ENCODE data around the gene PATJ.

PATJ gene

DNA sequence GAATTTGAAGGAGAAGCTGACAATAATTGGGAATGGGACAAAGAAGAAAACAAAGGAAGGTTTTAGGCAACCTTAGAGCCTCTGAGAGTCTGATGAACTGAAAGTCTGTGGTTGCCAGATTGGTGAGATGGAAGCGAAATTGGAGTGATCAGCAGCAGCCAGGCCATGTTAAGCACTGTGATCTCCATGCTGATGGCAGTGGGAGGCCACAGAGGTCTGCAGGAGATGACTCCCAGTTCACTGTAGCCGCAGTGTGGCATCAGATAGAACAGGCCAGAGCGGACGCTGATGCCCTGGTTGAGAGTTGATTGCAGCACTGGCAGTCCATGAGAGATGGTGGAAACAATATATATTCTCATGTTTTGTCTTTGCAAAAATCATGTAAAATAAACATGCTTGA lies 314.9 kb downstream of the PATJ start:
- DNase-seq, result no peak

GRCh38 chr1:62057641-62058290 lies 315.5 kb downstream of the PATJ start:
- no peak for DNase-seq

GRCh38 chr1:62058956-62059355 lies 316.7 kb downstream of the PATJ start:
- no peak for DNase-seq

- DNase-seq, result no peak
Observed at GRCh38 chr1:62062087-62062486, 319.8 kb downstream of the PATJ start.

DNA sequence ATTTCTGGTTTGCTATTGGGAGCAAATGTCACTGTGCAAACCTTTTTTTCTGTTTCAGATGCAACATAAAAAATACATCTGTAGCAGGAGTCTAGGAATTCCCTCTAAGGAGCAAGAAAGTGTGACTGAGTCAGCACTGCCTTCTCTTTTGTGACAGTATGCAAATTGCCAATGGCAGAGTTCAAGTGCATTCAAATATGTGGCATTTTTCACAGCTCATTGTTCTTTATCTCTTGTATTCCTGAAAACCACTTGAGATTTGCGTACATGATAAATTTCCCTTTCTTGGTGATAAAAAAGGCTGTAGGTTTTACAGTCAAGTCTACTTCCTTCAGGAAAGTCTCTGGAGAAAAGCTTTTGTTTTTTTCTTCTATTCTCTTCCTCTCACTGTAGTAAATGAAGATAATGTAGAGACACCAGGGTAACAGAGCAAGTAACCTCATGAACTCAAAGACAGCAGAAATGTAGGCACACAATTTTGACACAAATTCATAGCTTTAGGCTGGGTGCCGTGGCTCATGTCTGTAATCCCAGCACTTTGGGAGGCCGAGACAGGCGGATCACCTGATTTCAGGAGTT lies 322.6 kb downstream of the PATJ start:
- DNase-seq, result no peak

DNA sequence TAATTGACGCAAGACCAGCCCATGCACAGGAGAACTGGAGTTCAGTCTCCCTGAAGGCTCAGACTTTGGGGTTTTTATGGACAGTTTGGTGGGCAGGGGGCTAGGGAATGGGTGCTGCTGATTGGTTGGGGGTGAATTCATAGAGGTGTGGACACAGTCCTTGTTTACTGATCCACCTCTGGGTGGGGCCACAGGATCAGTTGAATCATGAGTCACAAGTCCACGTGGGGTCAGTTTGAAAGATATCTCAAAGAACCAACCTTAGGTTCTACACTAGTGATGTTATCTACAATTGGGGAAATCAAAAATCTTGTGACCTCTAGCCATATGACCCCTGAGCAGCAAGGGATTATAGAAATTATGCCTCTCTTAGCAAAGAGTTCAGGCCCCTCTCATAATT lies 324.4 kb downstream of the PATJ start:
- no peak for DNase-seq

DNA sequence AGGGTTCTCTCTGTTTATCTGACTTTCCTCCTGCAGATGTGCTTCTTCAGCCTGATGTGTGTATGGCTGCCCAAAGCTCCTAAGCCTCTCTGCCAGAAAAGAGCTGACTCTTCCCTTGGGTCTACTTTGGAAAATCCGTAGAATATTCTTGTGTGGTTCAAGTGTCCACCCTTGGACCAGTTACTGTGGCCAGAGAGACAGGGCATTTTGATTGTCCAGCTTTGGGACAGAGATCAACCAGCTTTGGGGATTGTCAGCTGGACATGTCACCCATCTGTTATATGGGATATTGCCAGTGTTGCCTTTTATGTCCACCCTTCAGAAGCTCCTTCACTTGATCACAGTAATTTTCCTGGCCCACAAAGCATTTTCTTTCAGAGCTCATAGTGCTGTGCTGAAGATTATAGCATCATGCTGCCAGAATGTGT lies 326.1 kb downstream of the PATJ start:
- no peak for DNase-seq

GRCh38 chr1:62068978-62069377 lies 326.7 kb downstream of the PATJ start:
- no peak for DNase-seq

- DNase-seq, result peak; percentile 38
Observed at GRCh38 chr1:62070384-62071011, 328.2 kb downstream of the PATJ start.

- DNase-seq, result no peak
Observed at GRCh38 chr1:62071695-62072094, 329.4 kb downstream of the PATJ start.

DNA sequence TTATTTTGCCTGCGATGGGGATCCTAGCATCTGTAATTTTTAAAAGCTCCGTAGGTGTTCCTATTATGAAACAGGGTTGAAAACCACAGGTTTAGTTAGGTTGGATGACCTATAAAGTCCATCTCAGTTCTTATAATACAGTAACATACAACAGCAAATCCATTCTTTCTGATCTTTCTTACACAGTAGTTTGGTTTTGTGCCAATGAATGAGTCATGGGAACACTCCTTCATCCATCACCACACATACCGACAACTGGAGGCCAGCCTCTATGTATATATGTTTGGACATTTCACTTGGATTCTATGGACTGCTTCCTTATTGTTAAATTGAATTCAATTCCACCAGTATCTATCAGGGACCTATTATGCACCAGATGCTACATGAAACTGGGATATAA lies 334.0 kb downstream of the PATJ start:
- peak; percentile 19 for DNase-seq

DNA sequence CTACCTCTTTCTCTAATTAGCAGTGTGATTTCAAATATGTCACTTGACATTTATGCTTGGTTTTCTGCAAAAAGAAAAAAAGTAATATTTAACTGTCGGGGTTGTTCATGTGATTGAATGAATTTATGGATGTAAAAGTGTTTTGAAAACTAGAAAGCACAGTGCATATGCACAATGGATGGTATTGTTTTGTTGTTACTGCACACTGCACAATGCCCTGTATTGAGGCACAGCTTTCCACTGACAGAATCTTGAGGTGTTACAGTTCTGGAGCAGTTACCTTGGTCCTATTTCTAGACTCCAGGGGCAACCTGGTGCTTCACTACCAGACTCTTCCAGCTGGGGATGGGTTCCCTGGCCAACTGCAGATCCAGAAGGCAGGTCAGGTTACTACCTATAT lies 335.5 kb downstream of the PATJ start:
- no peak for DNase-seq

GRCh38 chr1:62082456-62083363 lies 340.4 kb downstream of the PATJ start:
- peak; percentile 62 for DNase-seq

DNA sequence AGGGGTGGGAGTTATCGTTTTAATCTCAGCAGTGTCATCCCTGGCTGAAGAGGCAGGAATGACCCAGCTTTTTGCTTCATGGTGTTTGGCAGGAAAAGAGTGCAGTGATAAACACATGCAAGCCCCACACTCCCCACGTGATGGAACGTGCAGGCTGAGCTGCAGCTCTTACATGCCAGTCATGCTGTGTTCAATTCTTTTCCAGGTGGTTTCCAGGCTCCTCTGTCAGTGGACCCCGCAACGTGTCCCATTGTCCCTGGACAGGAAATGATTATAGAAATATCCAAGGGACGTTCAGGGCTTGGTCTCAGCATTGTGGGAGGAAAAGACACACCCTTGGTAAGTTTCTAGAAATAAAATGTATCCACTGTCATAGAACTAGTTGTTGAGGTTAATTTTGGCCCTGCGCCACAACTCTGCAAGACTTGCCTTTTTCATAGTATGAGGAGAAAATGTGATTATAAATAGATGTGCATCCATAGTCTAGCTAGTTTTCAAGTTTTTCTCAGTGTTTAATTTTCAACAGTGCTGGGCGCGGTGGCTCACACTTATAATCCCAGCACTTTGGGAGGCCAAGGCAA lies 342.1 kb downstream of the PATJ start:
- DNase-seq, result no peak

DNA sequence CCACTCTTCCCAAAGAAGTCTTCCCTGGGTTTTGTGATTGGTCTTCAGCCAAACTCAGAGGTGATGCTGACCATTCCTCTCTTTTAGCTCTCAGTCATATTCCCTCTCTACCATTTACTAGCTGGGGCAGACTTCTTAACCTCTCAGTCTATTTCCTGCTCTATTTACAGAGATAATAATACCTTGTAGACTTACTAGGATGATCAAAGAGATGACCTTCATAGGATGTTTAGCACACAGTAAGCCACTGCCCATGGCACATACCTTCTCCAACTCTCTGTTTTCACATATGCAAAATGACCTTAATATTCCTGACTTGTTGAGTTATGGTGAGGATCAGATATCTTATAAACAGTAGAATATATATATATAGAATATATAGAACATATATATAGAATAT lies 346.2 kb downstream of the PATJ start:
- DNase-seq, result no peak

DNA sequence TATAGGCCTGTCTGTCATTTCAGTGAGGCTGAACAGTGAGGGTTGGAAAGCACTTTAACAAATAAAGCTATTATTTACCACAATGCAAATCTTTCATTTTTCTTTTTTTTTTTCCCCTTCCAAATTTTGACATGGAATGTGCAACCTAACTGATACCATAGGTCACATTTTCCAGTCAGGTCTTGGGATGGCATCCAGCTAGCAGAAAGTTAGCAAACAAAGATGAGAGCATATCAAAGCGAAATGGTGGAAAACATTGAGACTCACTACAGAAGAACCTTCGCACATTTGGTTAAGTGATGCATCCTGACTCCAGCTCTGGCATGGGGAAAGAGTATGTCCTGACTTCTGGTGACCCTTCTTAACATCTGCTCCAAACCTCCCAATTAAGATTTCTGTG lies 347.3 kb downstream of the PATJ start:
- DNase-seq, result no peak

GRCh38 chr1:62090016-62090415 lies 347.7 kb downstream of the PATJ start:
- DNase-seq, result no peak

GRCh38 chr1:62092110-62092509 lies 349.8 kb downstream of the PATJ start:
- no peak for DNase-seq

- DNase-seq, result no peak
Observed at GRCh38 chr1:62093261-62093660, 351.0 kb downstream of the PATJ start.

- DNase-seq, result no peak
Observed at GRCh38 chr1:62097464-62097863, 355.2 kb downstream of the PATJ start.

- no peak for DNase-seq
Observed at GRCh38 chr1:62100442-62100841, 358.2 kb downstream of the PATJ start.

DNA sequence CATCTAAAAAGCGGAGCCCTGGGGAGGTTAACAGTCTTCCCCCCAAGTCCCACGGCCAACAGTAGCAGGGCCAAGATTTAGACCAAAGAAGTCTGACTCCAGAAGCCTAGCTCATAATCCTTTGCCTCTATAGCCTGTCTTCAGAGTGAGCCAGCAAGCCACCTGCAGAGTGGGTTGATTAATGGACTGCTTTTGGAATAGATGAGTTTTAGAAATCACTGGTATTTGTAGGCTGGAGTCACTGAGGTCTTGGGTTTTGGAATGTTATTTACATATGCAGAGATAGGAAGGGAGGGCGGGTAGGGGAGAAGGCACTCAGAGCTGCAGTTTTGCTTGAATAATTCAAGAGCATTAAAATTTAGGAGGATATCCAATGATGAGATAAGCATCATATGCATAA lies 361.6 kb downstream of the PATJ start:
- DNase-seq, result no peak

GRCh38 chr1:62107923-62108322 lies 365.6 kb downstream of the PATJ start:
- no peak for DNase-seq

Data from OCI-M1 (cell line).